Prostate gland (tissue), 2 donors: ENCODE measurements around the gene EDAR. TPM values are rescaled to one million over a fixed set of nuclear protein-coding genes. Genes with fewer than 3 reads are reported as not detected.

ENCODE experiments used
- DNase-seq: peaks from one replicate; pipeline ENCODE4 v3.0.0-alpha.2; 2019; ENCODE audit warnings: low spot score
- H3K27ac ChIP-seq, 2 donors: fragments of 200-600 bp; sonication (generic); 2 replicates each; pipeline ENCODE4 v1.5.1; 2017 to 2019
- H3K27me3 ChIP-seq: fragments of 200-600 bp; sonication (generic); replicated peaks from 2 replicates; pipeline ENCODE4 v1.5.1; 2019; ENCODE audit not compliant: insufficient read depth
- H3K36me3 ChIP-seq, 2 donors: fragments of 200-600 bp; sonication (generic); 1 replicate in 1 of 2; 2 replicates in 1 of 2; pipeline versions ENCODE4 v1.5.1 to v1.8.1; 2017 to 2019
- H3K4me1 ChIP-seq: fragments of 200-600 bp; sonication (generic); replicated peaks from 2 replicates; pipeline ENCODE4 v1.5.1; 2019
- H3K4me3 ChIP-seq, 2 donors: fragments of 200-600 bp; sonication (generic); 2 replicates each; pipeline ENCODE4 v1.5.1; 2017 to 2019
- H3K9me3 ChIP-seq: fragments of 200-600 bp; sonication (generic); 2 replicates; pipeline ENCODE4 v1.5.1; 2017
- POLR2A ChIP-seq: fragments of 450-650 bp; IDR thresholded peaks from one replicate; pipeline ENCODE4 v1.6.1; 2016; ENCODE audit warnings: antibody characterized with exemption, mild to moderate bottlenecking
- POLR2AphosphoS5 ChIP-seq: sonication (generic); formaldehyde crosslinking; IDR thresholded peaks from one replicate; pipeline ENCODE4 v1.6.1; 2017; ENCODE audit warnings: antibody characterized with exemption
- WGBS: methylation state at CpG from one replicate; pipeline ENCODE4 v1.1.5; 2018; 5-methylcytosine and 5-hydroxymethylcytosine counted together
- intact Hi-C: fragments of 100-400 bp; cut with DNase I; formaldehyde crosslinking; loops from one replicate; pipeline ENCODE4 v1.14.2; 2022
- total RNA-seq, 2 donors: library from RNA; depleted of rRNA; stranded (reverse); fragments of >200 nt; gene quantifications; one replicate each; pipeline ENCODE4 v1.1.0, GENCODE V29; 2016
- TF ChIP-seq, protein P1 (sequence below), 4 experiments: fragments of 200-600 bp in 2 of 4; fragments of 450-650 bp in 2 of 4; sonication (generic) in 2 of 4; IDR thresholded peaks; 1 replicate in 3 of 4; 2 replicates in 1 of 4; pipeline ENCODE4 v1.5.1; 2016 to 2019; ENCODE audit warnings: antibody characterized with exemption in 4 of 4, mild to moderate bottlenecking in 2 of 4, moderate library complexity in 2 of 4

The EDAR gene
- total RNA-seq, 2 donors from 2014 or later: 0.46 to 0.68 TPM

DNA sequence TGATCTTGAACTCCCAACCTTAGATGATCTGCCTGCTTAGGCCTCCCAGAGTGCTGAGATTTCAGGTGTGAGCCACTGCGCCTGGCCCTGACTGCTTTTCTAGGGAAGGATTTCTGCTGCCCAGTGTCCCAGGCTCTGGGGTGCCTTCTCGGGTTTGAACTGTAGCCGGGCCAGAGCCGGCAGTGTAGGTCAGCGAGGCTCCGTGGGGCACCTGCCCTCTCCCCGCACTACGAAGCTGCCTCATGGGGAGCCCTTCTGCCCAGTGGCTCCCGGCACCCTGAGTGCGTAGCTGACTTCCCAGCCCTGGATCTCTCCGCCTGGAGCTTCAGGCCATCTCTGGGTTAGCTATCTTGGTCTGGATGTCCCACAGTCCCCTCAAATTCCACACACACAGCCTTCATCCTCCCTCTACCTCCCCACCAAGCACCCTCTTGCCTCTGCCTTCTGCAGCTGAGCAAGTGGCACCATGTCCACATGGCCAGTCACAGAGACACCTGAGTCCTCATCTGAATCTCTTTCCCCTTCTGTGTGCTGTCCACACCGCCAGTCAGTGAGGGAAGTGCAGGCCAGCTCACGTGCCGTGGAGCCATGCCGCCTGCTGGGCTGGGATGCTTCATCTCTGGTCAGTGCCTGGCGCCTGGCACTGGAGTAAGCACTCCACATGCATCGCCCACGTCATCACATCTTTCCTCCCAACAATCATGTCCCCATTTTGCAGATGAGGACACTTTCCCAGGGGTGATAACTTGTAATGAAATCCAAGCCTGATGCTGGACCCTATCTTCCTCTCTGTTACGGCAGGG, 69.2 kb downstream of the EDAR start:
- WGBS: 98% methylated on average over 19 of the region's 19 CpGs
- intact Hi-C loops: loop anchor here (10.0 kb wide), 1 partner anchor 575 kb away; no protein-coding TSS in a partner anchor
- no peak overlapping the region for H3K4me3 ChIP-seq

DNA sequence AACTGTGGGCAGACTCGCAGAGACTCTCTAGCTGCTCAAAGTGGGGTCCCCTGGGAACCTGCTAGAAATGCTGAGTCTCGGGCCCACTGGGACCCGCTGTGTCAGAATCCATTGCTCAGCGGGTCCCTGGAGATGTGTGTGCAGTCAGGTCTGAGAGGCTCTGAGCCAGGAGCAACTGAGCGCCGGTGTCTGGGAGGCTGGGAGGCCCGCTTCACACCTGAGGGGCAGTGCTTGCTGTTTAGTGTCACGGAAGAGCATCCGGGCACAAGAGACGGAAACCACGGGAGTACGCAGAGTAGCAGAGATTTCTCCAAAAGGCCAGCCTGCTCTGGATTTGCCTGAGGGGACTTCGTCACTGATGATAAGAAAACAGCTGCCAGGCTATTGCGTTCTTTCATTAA, 70.1 kb downstream of the EDAR start:
- 94% methylated on average over 13 of the region's 14 CpGs for WGBS
- Histone ChIP-seq H3K27ac (no peak overlapping the region), H3K36me3 (no peaks in the 10 kb centered on the region), H3K9me3 (no peaks in the 10 kb centered on the region), H3K4me1 (peaks cover 4% of the 10 kb centered on the region), H3K4me3 (no peak overlapping the region), H3K27me3 (no peaks in the 10 kb centered on the region)
- DNase-seq: no peak
- intact Hi-C loops: no loop called here
- TF ChIP-seq, protein P1, sequence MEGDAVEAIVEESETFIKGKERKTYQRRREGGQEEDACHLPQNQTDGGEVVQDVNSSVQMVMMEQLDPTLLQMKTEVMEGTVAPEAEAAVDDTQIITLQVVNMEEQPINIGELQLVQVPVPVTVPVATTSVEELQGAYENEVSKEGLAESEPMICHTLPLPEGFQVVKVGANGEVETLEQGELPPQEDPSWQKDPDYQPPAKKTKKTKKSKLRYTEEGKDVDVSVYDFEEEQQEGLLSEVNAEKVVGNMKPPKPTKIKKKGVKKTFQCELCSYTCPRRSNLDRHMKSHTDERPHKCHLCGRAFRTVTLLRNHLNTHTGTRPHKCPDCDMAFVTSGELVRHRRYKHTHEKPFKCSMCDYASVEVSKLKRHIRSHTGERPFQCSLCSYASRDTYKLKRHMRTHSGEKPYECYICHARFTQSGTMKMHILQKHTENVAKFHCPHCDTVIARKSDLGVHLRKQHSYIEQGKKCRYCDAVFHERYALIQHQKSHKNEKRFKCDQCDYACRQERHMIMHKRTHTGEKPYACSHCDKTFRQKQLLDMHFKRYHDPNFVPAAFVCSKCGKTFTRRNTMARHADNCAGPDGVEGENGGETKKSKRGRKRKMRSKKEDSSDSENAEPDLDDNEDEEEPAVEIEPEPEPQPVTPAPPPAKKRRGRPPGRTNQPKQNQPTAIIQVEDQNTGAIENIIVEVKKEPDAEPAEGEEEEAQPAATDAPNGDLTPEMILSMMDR (IDR thresholded peaks at IDR 0.05): no peak
- TF ChIP-seq POLR2AphosphoS5 (no peak), POLR2A (no peak)

More for the DNA sequence above, 69.2 kb downstream of the EDAR start:
- TF ChIP-seq POLR2AphosphoS5 (no peak), POLR2A (no peak)
- TF ChIP-seq, protein P1 (IDR thresholded peaks at IDR 0.05): no peak
- H3K27ac ChIP-seq: no peak overlapping the region
- H3K9me3 ChIP-seq: no peaks in the 10 kb centered on the region
- no peak for DNase-seq
- no peaks in the 10 kb centered on the region for H3K27me3 ChIP-seq
- peaks cover 4% of the 10 kb centered on the region for H3K4me1 ChIP-seq
- H3K36me3 ChIP-seq: no peaks in the 10 kb centered on the region

- no peak for DNase-seq
- H3K36me3 ChIP-seq: no peaks in the 10 kb centered on the region
- intact Hi-C loops: no loop called here
- 91% methylated on average over 15 of the region's 15 CpGs for WGBS
- no peaks in the 10 kb centered on the region for H3K27me3 ChIP-seq
- no peak overlapping the region for H3K27ac ChIP-seq
- H3K4me1 ChIP-seq: peaks cover 4% of the 10 kb centered on the region
- no peak overlapping the region for H3K4me3 ChIP-seq
- no peaks in the 10 kb centered on the region for H3K9me3 ChIP-seq
- TF ChIP-seq, protein P1 (IDR thresholded peaks at IDR 0.05): no peak
- TF ChIP-seq POLR2AphosphoS5: no peak
- TF ChIP-seq POLR2A: no peak
These were observed 70.7 kb downstream of the EDAR start for GRCh38 chr2:108918156-108918874.

GRCh38 chr2:108917526-108917925, 71.5 kb downstream of the EDAR start:
- Histone ChIP-seq H3K36me3 (no peaks in the 10 kb centered on the region), H3K4me1 (peaks cover 4% of the 10 kb centered on the region), H3K4me3 (no peak overlapping the region), H3K27me3 (no peaks in the 10 kb centered on the region), H3K9me3 (no peaks in the 10 kb centered on the region), H3K27ac (no peak overlapping the region)
- no peak for DNase-seq
- 49% methylated on average over 5 of the region's 5 CpGs for WGBS
- intact Hi-C loops: no loop called here
- TF ChIP-seq POLR2A (no peak), POLR2AphosphoS5 (no peak)
- TF ChIP-seq, protein P1 (IDR thresholded peaks at IDR 0.05): no peak
